ENCODE measurements around the gene CDH24. TPM values are rescaled to one million over a fixed set of nuclear protein-coding genes. Genes with fewer than 3 reads are reported as not detected.

CDH24 gene
- total and polyA plus RNA-seq, 9 of the 15 experiments (the other 6 are each of a cell fraction or from before 2014, with no cell fraction given) = 0.04 to 16.2 (median 4.9) TPM

DNA sequence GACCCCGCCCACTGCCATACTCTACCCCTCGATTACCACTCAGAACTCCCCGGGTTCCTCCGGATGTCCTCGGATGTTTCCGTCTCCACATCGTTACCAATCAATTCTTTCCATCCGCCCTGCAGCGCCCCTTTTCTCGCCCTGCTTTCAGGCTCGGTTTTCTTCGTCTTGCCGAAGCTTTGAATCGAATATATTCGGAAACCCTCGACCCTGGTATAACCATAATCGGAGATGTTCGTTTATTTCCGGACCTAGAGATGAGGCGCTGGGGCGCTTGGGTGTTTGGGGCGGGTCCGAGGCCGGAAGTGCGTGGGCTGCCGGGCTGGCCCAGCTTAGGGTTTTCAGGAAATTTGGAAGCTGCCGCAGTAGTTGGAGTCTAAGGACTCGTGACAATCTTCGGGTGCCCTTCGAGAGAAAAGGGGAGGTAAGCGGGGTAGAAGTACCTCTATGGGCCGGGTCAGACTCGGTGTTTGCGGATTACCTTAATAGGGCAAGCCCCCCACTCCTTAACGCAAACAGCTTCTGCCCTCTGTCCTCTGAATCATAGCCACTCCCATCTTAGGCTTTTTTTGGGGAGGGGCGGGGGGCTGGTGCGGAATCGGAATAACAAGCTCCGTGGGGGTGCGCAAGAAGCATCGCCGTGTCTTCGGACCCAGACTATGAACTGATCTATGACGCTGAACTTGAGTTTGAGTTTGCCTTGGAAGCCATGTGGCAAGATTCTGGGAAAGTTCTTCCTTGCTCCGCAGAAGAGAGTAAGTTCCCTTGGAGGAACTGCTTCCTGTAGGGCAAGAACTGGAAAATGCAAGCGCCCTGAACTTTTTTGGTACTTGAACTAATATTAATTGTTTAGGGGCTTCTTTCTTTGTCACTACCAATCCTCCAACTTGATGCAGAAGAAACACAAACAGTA lies 38.1 kb upstream of the CDH24 start, which contains the start of gene C14orf119 (continued):
- TF ChIP-seq, protein P1, sequence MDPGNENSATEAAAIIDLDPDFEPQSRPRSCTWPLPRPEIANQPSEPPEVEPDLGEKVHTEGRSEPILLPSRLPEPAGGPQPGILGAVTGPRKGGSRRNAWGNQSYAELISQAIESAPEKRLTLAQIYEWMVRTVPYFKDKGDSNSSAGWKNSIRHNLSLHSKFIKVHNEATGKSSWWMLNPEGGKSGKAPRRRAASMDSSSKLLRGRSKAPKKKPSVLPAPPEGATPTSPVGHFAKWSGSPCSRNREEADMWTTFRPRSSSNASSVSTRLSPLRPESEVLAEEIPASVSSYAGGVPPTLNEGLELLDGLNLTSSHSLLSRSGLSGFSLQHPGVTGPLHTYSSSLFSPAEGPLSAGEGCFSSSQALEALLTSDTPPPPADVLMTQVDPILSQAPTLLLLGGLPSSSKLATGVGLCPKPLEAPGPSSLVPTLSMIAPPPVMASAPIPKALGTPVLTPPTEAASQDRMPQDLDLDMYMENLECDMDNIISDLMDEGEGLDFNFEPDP (CRISPR knock-in tag; IDR thresholded peaks at IDR 0.05) = 0 out of 2 replicates have a peak, but pooled peaks have one; percentile 56
- TF ChIP-seq TCF3 (CRISPR knock-in tag; IDR thresholded peaks at IDR 0.05) = peak; percentile 19; the same call in 1 of the 2 replicates
- TF ChIP-seq POLR2B (IDR thresholded peaks at IDR 0.05; ENCODE audit: low read depth, partially characterized antibody) = peak; percentile 86
- peak; percentile 83 to 85 for TF ChIP-seq NRF1 (conservative IDR thresholded peaks at IDR 0.05 in 1 of 2, IDR thresholded peaks at IDR 0.05 in 1 of 2)
- TF ChIP-seq RCOR1 (IDR thresholded peaks at IDR 0.05; ENCODE audit: borderline replicate concordance in 1 of 2, low read depth in 2 of 2, low read length in 2 of 2) = peak in 1 of 2 experiments; percentile 44; a peak in 1 of 4 replicates
- TF ChIP-seq, protein P2, sequence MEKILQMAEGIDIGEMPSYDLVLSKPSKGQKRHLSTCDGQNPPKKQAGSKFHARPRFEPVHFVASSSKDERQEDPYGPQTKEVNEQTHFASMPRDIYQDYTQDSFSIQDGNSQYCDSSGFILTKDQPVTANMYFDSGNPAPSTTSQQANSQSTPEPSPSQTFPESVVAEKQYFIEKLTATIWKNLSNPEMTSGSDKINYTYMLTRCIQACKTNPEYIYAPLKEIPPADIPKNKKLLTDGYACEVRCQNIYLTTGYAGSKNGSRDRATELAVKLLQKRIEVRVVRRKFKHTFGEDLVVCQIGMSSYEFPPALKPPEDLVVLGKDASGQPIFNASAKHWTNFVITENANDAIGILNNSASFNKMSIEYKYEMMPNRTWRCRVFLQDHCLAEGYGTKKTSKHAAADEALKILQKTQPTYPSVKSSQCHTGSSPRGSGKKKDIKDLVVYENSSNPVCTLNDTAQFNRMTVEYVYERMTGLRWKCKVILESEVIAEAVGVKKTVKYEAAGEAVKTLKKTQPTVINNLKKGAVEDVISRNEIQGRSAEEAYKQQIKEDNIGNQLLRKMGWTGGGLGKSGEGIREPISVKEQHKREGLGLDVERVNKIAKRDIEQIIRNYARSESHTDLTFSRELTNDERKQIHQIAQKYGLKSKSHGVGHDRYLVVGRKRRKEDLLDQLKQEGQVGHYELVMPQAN (IDR thresholded peaks at IDR 0.05; ENCODE audit: borderline replicate concordance) = peak; percentile 90
- no peak for TF ChIP-seq SREBF1 (IDR thresholded peaks at IDR 0.05; ENCODE audit: borderline replicate concordance, low read depth, low read length)
- TF ChIP-seq TARDBP (IDR thresholded peaks at IDR 0.05) = peak; percentile 66; the same call in 1 of the 2 replicates
- peak; percentile 37; the same call in 1 of the 2 replicates for TF ChIP-seq SOX6 (IDR thresholded peaks at IDR 0.05)
- TF ChIP-seq ILF3 (IDR thresholded peaks at IDR 0.05; ENCODE audit: borderline replicate concordance) = no peak
- TF ChIP-seq ELF4 (CRISPR knock-in tag; IDR thresholded peaks at IDR 0.05) = 0 out of 2 replicates have a peak, but pooled peaks have one; percentile 42
- peak; percentile 38; the same call in 1 of the 2 replicates for TF ChIP-seq LEF1 (IDR thresholded peaks at IDR 0.05)
- TF ChIP-seq BRD4 (IDR thresholded peaks at IDR 0.05) = 0 out of 2 replicates have a peak, but pooled peaks have one; percentile 15
- TF ChIP-seq XRCC5 (IDR thresholded peaks at IDR 0.05; ENCODE audit: low read depth, low read length) = no peak
- peak; percentile 69 for TF ChIP-seq BRD9 (IDR thresholded peaks at IDR 0.05; ENCODE audit: low read depth, partially characterized antibody)
- peak; percentile 87 for TF ChIP-seq POLR2AphosphoS2 (IDR thresholded peaks at IDR 0.05; ENCODE audit: low read length)
- TF ChIP-seq ATF1 (CRISPR knock-in tag; IDR thresholded peaks at IDR 0.05) = no peak
- peak; percentile 89 for TF ChIP-seq ATF1 (tag; IDR thresholded peaks at IDR 0.05)
- TF ChIP-seq KLF1 (tag; IDR thresholded peaks at IDR 0.05) = peak; percentile 43; the same call in 1 of the 2 replicates
- peak; percentile 46 for TF ChIP-seq ZFX (CRISPR knock-in tag; IDR thresholded peaks at IDR 0.05)
- peak; percentile 46; the same call in 1 of the 2 replicates for TF ChIP-seq KLF6 (CRISPR knock-in tag; IDR thresholded peaks at IDR 0.05; ENCODE audit: borderline replicate concordance)
- TF ChIP-seq GTF2F1 (IDR thresholded peaks at IDR 0.05; ENCODE audit: low read depth, low read length) = peak; percentile 57; the same call in 1 of the 2 replicates
- TF ChIP-seq ETV5 (CRISPR knock-in tag; IDR thresholded peaks at IDR 0.05; ENCODE audit: low read depth) = peak; percentile 59; the same call in 1 of the 2 replicates
- peak; percentile 39; the same call in 1 of the 2 replicates for TF ChIP-seq FOSL1 (tag; conservative IDR thresholded peaks at IDR 0.05)
- peak; percentile 62 for TF ChIP-seq CTBP1 (IDR thresholded peaks at IDR 0.05; ENCODE audit: borderline replicate concordance)
- TF ChIP-seq DDX20 (tag; IDR thresholded peaks at IDR 0.05; ENCODE audit: low read depth) = no peak
